GM10847 (cell line): ENCODE results near the gene ADSL.

Experiments used
- POLR2A ChIP-seq: IDR thresholded peaks from 2 replicates; pipeline ENCODE4 v1.6.1; 2011; ENCODE audit not compliant: insufficient read length; ENCODE audit errors: extremely low read depth

ADSL gene

DNA sequence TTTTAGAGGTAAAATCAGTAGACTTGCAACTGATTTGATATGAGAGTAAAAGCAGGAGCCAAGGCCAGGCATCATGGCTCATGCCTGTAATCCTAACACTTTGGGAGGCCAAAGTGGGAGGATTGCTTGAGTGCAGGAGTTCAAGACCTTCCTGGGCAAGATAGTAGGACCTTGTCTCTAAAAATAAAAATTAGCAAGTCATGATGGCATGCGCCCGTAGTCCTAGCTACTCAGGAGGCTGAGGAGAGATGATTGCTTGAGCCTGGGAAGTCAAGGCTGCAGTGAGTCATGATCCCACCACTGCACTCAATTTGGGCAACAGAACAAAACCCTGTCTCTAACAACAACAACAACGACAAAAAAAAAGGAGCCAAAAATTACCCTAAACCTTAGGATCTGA lies 37.6 kb downstream of the ADSL start:
- TF ChIP-seq POLR2A = no peak

DNA sequence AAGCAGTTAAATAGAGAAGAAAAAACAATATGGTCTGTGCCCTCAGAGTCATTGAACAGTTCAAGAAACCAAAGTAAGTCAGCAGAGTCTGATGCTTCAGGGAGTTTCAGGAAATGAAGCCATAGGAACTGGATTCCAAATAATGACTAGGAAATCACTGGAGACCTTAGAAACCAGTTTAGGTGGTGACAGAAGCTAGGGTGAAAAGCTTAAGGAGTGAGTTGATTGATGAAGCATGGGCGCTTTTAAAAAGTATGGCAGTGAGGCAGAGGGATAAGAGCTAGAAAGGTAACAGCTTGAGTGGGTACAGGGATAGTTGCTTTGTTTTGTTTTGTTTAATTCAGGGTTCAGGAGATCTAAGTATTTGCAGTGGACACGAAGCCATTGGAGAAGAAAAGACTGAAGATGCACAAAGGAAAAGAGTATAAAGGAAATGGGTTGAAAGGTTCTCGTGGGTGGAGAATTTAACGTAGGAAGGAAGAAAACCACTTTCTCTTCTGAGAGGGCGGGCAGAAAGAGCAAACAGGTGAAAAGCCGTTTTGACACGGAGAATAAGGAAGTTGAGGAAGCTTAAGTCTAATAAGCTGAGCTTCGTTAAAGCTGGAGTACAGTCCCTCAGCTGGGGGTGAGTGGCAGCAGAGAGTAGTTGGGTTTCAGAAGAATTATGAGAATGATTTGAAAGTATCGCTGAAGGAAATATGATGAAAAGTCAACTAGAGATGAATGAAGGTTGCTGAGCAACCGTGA lies 38.9 kb downstream of the ADSL start:
- TF ChIP-seq POLR2A = no peak

GRCh38 chr22:40387746-40388145 lies 41.4 kb downstream of the ADSL start:
- no peak for TF ChIP-seq POLR2A

GRCh38 chr22:40388231-40388630 lies 41.9 kb downstream of the ADSL start:
- TF ChIP-seq POLR2A = no peak

- TF ChIP-seq POLR2A = no peak
Measured at GRCh38 chr22:40391417-40391816, 45.1 kb downstream of the ADSL start.

DNA sequence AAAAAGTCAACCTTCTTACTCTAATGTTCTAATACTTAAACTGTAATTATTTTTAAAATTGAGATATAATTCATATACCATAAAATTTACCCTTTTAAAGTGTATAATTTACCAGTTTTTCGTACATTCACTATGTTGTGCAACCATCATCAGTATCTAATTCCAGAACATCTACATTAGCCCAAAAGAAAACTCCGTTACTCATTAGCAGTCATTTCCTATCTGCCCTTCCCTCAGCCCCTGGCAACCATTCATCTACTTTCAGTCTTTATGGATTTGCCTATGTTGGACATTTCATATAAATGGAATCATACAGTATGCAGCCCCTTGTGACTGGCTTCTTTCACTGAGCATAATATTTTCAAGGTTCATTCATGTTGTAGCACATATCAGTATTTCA lies 46.3 kb downstream of the ADSL start:
- TF ChIP-seq POLR2A = no peak

GRCh38 chr22:40394607-40395006 lies 48.3 kb downstream of the ADSL start:
- TF ChIP-seq POLR2A = no peak

GRCh38 chr22:40395607-40396006 lies 49.3 kb downstream of the ADSL start:
- TF ChIP-seq POLR2A = no peak

GRCh38 chr22:40396882-40397281 lies 50.6 kb downstream of the ADSL start:
- TF ChIP-seq POLR2A = no peak

DNA sequence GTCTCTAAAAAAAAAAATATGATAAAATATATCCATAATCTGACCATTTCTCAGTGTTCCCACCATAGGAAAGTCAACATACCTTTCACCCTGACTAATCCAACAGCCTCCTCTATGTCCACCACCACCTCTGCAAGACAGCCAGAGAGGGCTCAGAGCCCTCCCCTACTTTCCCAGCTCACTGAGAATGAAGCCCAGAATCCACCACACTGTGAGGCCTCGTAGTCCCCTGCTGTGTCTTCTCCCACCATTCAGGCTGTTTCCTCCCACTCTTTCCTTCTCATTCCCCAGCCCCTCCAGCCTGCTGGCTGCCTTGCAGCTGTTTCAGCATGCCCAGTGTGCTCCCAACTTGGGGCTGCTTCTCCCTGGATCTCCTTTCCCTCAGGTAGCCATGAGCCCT lies 51.1 kb downstream of the ADSL start:
- no peak for TF ChIP-seq POLR2A

- TF ChIP-seq POLR2A = no peak
Measured at GRCh38 chr22:40399621-40400020, 53.3 kb downstream of the ADSL start.

- no peak for TF ChIP-seq POLR2A
Measured at GRCh38 chr22:40400159-40400558, 53.9 kb downstream of the ADSL start.

DNA sequence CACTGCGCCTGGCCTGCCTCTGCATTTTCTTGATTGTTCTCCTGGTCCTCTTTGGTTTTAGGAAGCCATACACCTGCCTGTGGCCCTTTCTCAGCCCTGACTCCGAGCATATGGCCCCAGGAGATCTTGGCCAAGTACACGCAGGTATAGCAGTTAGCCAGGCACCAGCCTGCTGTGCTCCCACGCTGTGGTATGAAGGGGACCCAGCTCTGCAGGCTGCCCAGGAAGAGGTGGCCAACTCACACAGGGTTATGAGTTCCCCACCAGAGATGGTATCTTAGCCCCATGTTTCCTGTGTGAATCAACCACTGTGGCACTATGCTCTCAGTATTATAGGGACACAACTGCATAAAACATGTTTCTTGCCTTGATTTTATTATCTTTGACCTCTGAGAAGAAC lies 55.2 kb downstream of the ADSL start:
- TF ChIP-seq POLR2A = no peak

DNA sequence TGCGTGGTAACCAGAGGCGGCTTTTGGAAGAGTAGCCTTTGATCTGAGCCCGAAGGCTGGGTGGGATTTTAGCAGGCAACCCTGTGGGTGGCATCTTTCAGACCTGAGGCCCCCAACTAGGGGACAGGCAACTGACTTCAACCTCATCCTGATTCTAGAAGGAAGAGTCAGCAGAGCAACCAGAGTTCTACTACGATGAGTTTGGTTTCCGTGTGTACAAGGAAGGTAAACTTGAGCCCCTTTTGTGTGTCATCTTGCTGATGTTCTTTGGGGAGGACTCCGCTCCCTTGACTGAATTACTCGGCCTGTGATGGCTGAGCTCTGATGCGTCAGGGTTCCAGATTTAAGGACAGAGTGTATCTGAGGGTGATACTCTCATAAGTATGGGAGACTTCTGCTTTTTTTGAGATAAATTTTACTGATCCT lies 55.7 kb downstream of the ADSL start:
- no peak for TF ChIP-seq POLR2A

GRCh38 chr22:40403141-40403540 lies 56.8 kb downstream of the ADSL start:
- TF ChIP-seq POLR2A = no peak

- no peak for TF ChIP-seq POLR2A
Measured at GRCh38 chr22:40403651-40404050, 57.4 kb downstream of the ADSL start.
